B cell (primary cell): ENCODE data around the gene CDKN1A.

ENCODE experiments used
- CTCF ChIP-seq: fragments of 200-600 bp; IDR thresholded peaks from one replicate; pipeline ENCODE4 v1.8.0; 2022; ENCODE audit warnings: antibody characterized with exemption, mild to moderate bottlenecking
- EZH2 ChIP-seq: IDR thresholded peaks from 2 replicates; pipeline ENCODE4 v1.6.1; 2012; ENCODE audit warnings: borderline replicate concordance, low read depth, mild to moderate bottlenecking, moderate library complexity, low read length; ENCODE audit not compliant: insufficient read depth, poor library complexity, severe bottlenecking

GRCh38 chr6:36691612-36692011, 13.1 kb downstream of the CDKN1A start:
- TF ChIP-seq CTCF (no peak), EZH2 (no peak)
